Activated naive CD4-positive, alpha-beta T cell treated with anti-CD3 and anti-CD28 coated beads for 36 hours (primary cell): ENCODE data around the gene KIAA1217. TPM values are rescaled to one million over a fixed set of nuclear protein-coding genes. Genes with fewer than 3 reads are reported as not detected.
"Not testable (repeated sequence)": the region's sequence is repeated elsewhere in the genome, so short reads cannot be mapped to it uniquely, and the experiment has no call there.

ENCODE experiments used
- CTCF ChIA-PET: fragments of 350-600 bp; sonication (Branson Sonifier 250); formaldehyde crosslinking; loops from one replicate; lab custom pipeline; 2021; ENCODE audit warnings: antibody characterized with exemption; lab: Charles Lee
- DNase-seq: peaks from one replicate; pipeline ENCODE4 v3.0.0-alpha.2; 2020
- H3K27ac Mint-ChIP-seq: one replicate; pipeline ENCODE4 v1.8.0; 2021; ENCODE audit warnings: mild to moderate bottlenecking, mixed read lengths
- H3K27me3 Mint-ChIP-seq: one replicate; pipeline ENCODE4 v1.8.0; 2021; ENCODE audit warnings: low read depth, mixed read lengths
- H3K36me3 Mint-ChIP-seq: one replicate; pipeline ENCODE4 v1.8.0; 2021; ENCODE audit warnings: low read depth, mixed read lengths
- H3K4me1 Mint-ChIP-seq: one replicate; pipeline ENCODE4 v1.8.0; 2021; ENCODE audit warnings: low read depth, mixed read lengths
- H3K4me3 Mint-ChIP-seq: one replicate; pipeline ENCODE4 v1.8.0; 2021; ENCODE audit warnings: mild to moderate bottlenecking, moderate library complexity, mixed read lengths
- H3K9me3 Mint-ChIP-seq: one replicate; pipeline ENCODE4 v1.8.0; 2021; ENCODE audit warnings: mixed read lengths
- intact Hi-C: fragments of 100-400 bp; cut with micrococcal nuclease; formaldehyde crosslinking; loops from one replicate; pipeline ENCODE4 v1.15.1; 2023
- total RNA-seq, 2 experiments: library from RNA; stranded (reverse); gene quantifications; one replicate each; pipeline ENCODE4 v1.2.3, GENCODE V29; 2021

KIAA1217 gene
- total RNA-seq, 2 experiments from 2014 or later = 0.57 to 0.86 TPM

DNA sequence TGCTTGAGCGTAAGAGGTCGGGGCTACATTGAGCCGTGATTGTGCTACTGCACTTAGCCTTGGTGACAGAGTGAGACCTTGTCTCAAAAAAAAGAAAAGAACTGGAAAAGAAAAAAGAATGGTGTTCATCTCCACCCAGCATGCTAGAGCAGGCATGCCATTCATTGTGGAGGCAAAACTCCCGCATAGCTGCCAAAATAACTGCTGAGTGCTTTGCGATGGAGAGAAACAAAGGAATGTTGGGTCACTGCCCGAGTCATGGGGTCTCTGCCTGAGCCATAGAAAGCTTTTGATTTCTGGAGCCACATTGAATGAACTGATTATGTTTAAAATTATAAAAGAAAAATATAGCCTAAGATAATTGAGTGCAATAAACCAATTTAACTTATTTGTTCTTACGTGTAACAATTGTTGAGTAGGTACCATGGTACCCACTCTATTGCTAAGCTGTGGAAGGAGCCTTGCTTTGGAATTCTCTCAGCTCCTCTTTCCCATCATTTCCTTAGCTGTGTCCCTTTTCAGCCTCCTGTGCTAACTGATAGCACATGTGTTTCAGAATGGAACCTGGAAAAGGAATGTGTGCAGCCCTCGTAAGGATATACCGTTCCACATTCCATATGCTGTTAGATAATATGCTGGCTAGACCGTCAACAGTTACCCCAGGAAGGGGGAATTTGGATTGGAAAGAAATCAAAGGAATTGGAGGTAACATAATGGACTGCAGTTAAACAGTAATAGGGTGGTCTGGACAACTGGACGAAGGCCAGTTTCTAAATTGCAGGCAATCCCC is 99.0 kb downstream of the KIAA1217 start:
- no peak overlapping the region for H3K4me3 Mint-ChIP-seq
- no peak overlapping the region for H3K27ac Mint-ChIP-seq
- intact Hi-C loops = no loop called here
- no peaks in the 10 kb centered on the region for H3K36me3 Mint-ChIP-seq
- peaks cover 5% of the 10 kb centered on the region for H3K27me3 Mint-ChIP-seq
- DNase-seq = no peak
- no peaks in the 10 kb centered on the region for H3K9me3 Mint-ChIP-seq
- CTCF ChIA-PET = no interaction called here
- no peaks in the 10 kb centered on the region for H3K4me1 Mint-ChIP-seq

DNA sequence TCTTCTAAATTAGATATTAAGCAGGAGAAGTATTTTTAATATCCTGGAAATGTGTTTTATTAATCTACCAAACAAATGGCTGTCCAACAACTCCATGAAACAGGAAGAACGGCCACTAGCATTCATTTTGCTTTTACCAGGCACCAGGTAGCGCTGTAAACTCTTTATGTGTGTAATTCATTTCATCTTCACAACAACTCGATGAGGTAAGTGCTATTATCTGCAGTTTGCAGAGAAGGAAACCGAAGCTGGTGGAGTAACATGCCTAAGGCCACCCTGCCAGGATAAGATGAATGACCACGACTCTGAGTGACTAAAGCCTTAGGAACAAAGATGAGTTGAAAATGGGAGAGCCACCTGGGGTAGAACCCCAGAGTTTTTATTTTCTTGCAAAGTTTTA is 101.2 kb downstream of the KIAA1217 start:
- Mint-ChIP-seq H3K9me3 (no peaks in the 10 kb centered on the region), H3K4me1 (no peaks in the 10 kb centered on the region), H3K36me3 (no peaks in the 10 kb centered on the region), H3K4me3 (no peak overlapping the region), H3K27ac (no peak overlapping the region), H3K27me3 (no peaks in the 10 kb centered on the region)
- DNase-seq = no peak
- intact Hi-C loops = no loop called here
- CTCF ChIA-PET = interaction anchor here (0.7 to 1.0 kb wide), 2 partner anchors 9 to 121 kb away, joined by 3 to 6 read pairs; no protein-coding TSS in a partner anchor

DNA sequence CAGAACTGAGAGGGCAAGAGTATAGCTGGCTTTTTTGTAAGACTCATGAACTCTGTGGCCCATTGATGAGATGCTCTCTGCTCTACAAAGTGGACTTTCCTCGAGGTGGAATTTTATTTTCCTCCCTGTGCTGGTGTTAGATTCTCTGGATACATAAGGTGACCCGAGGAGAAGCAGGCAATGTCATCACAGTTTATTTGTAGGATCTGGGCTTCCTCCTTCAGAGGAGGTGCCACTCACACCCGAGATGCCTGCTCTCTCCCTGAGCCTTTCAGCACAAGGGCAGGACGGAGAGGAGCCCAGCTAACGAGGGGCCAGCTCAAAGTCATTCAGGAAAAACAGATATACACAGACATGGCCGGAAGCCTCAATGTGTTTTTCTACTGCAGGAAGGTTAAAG is 103.0 kb downstream of the KIAA1217 start:
- Mint-ChIP-seq H3K4me3 (no peak overlapping the region), H3K27ac (no peak overlapping the region), H3K4me1 (no peaks in the 10 kb centered on the region), H3K27me3 (no peaks in the 10 kb centered on the region), H3K9me3 (no peaks in the 10 kb centered on the region), H3K36me3 (no peaks in the 10 kb centered on the region)
- intact Hi-C loops = no loop called here
- DNase-seq = no peak
- CTCF ChIA-PET = no interaction called here

GRCh38 chr10:24313283-24313682 is 104.3 kb downstream of the KIAA1217 start:
- CTCF ChIA-PET = no interaction called here
- Mint-ChIP-seq H3K9me3 (no peaks in the 10 kb centered on the region), H3K4me1 (no peaks in the 10 kb centered on the region), H3K36me3 (no peaks in the 10 kb centered on the region), H3K27ac (no peak overlapping the region), H3K4me3 (no peak overlapping the region), H3K27me3 (peaks cover 2% of the 10 kb centered on the region)
- intact Hi-C loops = no loop called here
- DNase-seq = no peak

GRCh38 chr10:24315211-24315610 is 106.3 kb downstream of the KIAA1217 start:
- CTCF ChIA-PET = no interaction called here
- no peaks in the 10 kb centered on the region for H3K9me3 Mint-ChIP-seq
- DNase-seq = no peak
- peaks cover 2% of the 10 kb centered on the region for H3K27me3 Mint-ChIP-seq
- H3K4me3 Mint-ChIP-seq = no peak overlapping the region
- no peak overlapping the region for H3K27ac Mint-ChIP-seq
- H3K36me3 Mint-ChIP-seq = no peaks in the 10 kb centered on the region
- no peaks in the 10 kb centered on the region for H3K4me1 Mint-ChIP-seq
- intact Hi-C loops = loop anchor here (5.0 kb wide), 1 partner anchor 323 kb away; no protein-coding TSS in a partner anchor

GRCh38 chr10:24318517-24318916 is 109.6 kb downstream of the KIAA1217 start:
- H3K27ac Mint-ChIP-seq = no peak overlapping the region
- H3K4me1 Mint-ChIP-seq = no peaks in the 10 kb centered on the region
- intact Hi-C loops = loop anchor here (5.0 kb wide), 1 partner anchor 326 kb away; no protein-coding TSS in a partner anchor
- no peak overlapping the region for H3K4me3 Mint-ChIP-seq
- CTCF ChIA-PET = interaction anchor here (0.6 kb wide), 1 partner anchor 186 kb away, joined by 3 read pairs; no protein-coding TSS in a partner anchor
- peaks cover 2% of the 10 kb centered on the region for H3K27me3 Mint-ChIP-seq
- DNase-seq = no peak
- no peaks in the 10 kb centered on the region for H3K36me3 Mint-ChIP-seq
- H3K9me3 Mint-ChIP-seq = no peaks in the 10 kb centered on the region

GRCh38 chr10:24320373-24320772 is 111.4 kb downstream of the KIAA1217 start:
- intact Hi-C loops = no loop called here
- no peak overlapping the region for H3K4me3 Mint-ChIP-seq
- no peak for DNase-seq
- no peak overlapping the region for H3K27ac Mint-ChIP-seq
- no peaks in the 10 kb centered on the region for H3K9me3 Mint-ChIP-seq
- CTCF ChIA-PET = no interaction called here
- H3K4me1 Mint-ChIP-seq = no peaks in the 10 kb centered on the region
- H3K27me3 Mint-ChIP-seq = peaks cover 2% of the 10 kb centered on the region
- no peaks in the 10 kb centered on the region for H3K36me3 Mint-ChIP-seq

- CTCF ChIA-PET = no interaction called here
- intact Hi-C loops = no loop called here
- H3K9me3 Mint-ChIP-seq = peaks cover 11% of the 10 kb centered on the region
- no peaks in the 10 kb centered on the region for H3K4me1 Mint-ChIP-seq
- peaks cover 4% of the 10 kb centered on the region for H3K27me3 Mint-ChIP-seq
- no peak for DNase-seq
- no peaks in the 10 kb centered on the region for H3K36me3 Mint-ChIP-seq
- no peak overlapping the region for H3K4me3 Mint-ChIP-seq
- no peak overlapping the region for H3K27ac Mint-ChIP-seq
These were observed 115.7 kb downstream of the KIAA1217 start for GRCh38 chr10:24324651-24325050.

GRCh38 chr10:24331457-24331856 is 122.5 kb downstream of the KIAA1217 start:
- DNase-seq = no peak
- no peaks in the 10 kb centered on the region for H3K36me3 Mint-ChIP-seq
- CTCF ChIA-PET = no interaction called here
- no peaks in the 10 kb centered on the region for H3K4me1 Mint-ChIP-seq
- peaks cover 11% of the 10 kb centered on the region for H3K9me3 Mint-ChIP-seq
- H3K4me3 Mint-ChIP-seq = no peak overlapping the region
- intact Hi-C loops = no loop called here
- no peak overlapping the region for H3K27ac Mint-ChIP-seq
- peaks cover 11% of the 10 kb centered on the region for H3K27me3 Mint-ChIP-seq

DNA sequence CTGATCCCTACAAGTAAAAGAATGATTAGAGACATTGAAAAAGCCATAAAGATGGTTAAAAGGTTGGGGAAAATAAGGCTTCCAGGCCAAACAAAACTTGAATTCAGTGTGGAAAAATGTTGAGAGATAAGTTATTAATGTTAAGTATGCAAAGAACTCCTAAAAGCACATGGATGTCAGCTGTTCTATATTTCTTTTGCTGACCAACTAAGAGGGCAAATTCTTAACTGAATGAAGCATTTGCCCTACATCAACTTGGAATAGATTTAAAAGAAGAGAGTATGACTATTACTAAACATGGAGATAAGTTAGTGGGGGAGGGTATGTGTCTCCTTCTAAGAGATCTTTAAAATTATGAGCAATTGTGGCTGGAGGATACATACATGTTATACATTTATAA is 124.8 kb downstream of the KIAA1217 start:
- Mint-ChIP-seq H3K36me3 (no peaks in the 10 kb centered on the region), H3K4me1 (no peaks in the 10 kb centered on the region), H3K9me3 (no peaks in the 10 kb centered on the region), H3K27ac (no peak overlapping the region), H3K27me3 (peaks cover 7% of the 10 kb centered on the region), H3K4me3 (no peak overlapping the region)
- DNase-seq = no peak
- CTCF ChIA-PET = interaction anchor here (0.7 kb wide), 1 partner anchor 16 kb away, joined by 5 read pairs; no protein-coding TSS in a partner anchor
- intact Hi-C loops = no loop called here

DNA sequence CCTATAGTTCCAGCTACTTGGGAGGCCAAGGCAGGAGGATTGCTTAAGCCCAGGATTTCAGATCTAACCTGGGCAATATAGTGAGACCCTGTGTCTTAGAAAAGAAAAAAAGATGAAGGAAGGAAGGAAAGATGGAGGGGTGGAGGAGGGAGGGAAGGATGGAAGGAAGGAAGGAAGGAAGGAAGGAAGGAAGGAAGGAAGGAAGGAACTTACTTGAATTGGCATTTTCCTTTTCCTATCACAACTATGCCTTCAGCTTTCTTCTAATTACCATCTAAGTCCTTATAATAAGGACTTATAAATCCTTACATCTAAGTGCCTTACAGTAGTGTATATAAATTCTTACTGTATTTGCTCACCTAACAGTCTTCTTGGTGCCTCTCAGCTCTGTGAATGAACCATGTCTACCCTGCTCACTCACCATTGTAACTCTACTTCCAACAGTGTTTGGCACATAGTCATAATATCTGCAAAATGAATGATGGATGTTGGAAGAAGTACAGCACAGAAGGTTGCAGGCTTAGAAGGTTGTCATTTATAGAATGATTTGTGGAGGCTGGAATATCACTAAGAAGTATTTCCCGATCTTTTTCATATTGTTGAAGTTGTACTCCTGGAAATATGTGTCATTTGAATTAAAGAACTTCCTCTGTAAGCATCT is 125.5 kb downstream of the KIAA1217 start:
- intact Hi-C loops = no loop called here
- no peaks in the 10 kb centered on the region for H3K4me1 Mint-ChIP-seq
- no peaks in the 10 kb centered on the region for H3K9me3 Mint-ChIP-seq
- no peak overlapping the region for H3K27ac Mint-ChIP-seq
- peaks cover 7% of the 10 kb centered on the region for H3K27me3 Mint-ChIP-seq
- DNase-seq = no peak
- no peaks in the 10 kb centered on the region for H3K36me3 Mint-ChIP-seq
- H3K4me3 Mint-ChIP-seq = no peak overlapping the region
- CTCF ChIA-PET = interaction anchor here (0.7 kb wide), 1 partner anchor 16 kb away, joined by 5 read pairs; no protein-coding TSS in a partner anchor

- H3K4me3 Mint-ChIP-seq, H3K27me3 Mint-ChIP-seq, DNase-seq, H3K4me1 Mint-ChIP-seq, intact Hi-C loops, H3K36me3 Mint-ChIP-seq, H3K9me3 Mint-ChIP-seq, H3K27ac Mint-ChIP-seq: not testable (repeated sequence)
- CTCF ChIA-PET = interaction anchor here (0.8 kb wide), 1 partner anchor 10 kb away, joined by 3 read pairs; no protein-coding TSS in a partner anchor
These were observed 128.8 kb downstream of the KIAA1217 start for GRCh38 chr10:24337723-24338122.
